NCI-H748 (cell line): ENCODE results near the gene CNTNAP4.

Experiments
- DNase-seq: peaks from one replicate; lab custom pipeline; 2025; ENCODE audit not compliant: unreplicated experiment; lab: John Stamatoyannopoulos, UW

The CNTNAP4 gene

DNA sequence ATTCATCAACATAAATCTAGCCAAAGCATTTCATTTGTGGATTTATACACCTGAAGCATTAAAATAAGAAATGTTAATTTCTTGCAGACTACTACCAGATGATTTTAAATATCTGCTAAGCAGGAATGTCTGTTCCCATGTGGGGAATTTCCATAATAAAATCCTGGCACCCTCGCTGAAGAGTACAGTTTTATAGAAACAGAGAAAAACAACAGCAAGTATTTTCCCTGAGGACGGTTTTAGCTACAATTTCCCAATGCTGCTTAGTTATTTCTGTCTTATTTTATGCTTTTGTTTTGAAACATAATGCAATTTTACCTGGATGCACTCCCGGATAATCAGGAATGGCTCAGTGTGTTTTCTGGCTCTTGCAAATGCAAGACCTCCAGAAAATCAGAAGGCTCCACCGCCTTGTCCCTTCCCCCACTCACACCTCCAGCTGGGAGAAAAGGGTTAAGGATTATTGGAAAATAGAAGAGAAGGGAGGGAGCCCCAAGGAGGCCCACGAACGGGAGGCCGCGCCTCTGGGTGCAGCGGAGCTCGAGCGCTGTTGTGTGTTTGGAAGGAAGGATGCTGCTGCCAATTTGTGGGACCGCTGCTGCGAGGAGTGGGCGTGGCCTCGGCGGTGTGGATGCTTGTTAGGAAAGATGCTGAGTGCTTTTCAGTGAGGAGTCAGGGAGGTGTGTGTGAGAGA lies at the start of gene CNTNAP4:
TSS of gene CNTNAP4 (plus strand) at position 657 of the 694 bp plus-strand sequence. CDS start 262 bp downstream, outside the sequence.
- peak; percentile 73 for DNase-seq

DNA sequence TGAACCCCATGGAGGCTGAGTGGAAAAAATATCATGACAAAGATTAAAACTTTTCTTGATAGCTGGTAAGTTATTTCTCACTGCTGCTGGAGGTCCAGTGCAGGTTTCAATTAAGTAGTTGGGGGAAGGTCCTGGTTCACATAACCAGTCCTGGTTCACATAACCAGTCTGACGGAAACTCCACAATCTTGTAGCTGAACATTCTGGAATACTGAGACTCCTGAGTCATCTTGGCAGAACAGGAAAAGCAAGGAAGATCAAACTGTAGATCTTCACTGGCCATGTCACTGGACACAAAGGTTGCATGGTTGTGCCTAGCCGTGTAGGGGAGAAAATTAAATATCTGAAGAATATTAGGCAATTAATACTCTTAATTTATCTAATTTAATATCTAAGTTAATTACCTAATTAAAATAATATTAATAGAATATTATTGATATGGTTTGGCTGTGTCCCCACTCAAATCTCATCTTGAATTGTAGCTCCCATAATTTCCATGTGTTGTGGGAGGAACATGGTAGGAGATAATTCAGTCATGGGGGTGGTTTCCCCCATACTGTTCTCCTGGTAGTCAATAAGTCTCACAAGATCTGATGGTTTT lies 48.6 kb upstream of the CNTNAP4 start:
- no peak for DNase-seq

DNA sequence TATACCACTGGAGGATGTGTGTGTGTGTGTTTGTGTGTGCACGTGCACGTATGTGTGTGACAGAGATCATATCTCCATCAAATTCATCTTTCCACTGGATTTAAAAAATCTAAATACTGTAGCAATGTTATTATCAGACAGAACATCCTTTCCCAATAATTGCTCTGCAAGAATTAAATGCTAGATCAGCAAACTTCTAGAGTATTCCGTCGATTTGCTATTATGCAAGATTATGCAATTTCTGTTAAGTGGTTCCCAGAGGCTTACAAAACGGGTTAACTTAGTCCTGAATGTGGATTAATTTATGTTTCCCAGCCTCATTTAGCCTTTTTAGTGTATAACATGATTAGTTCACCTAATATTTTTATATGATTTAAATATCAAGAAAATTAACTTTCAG lies 44.5 kb upstream of the CNTNAP4 start:
- no peak for DNase-seq

DNA sequence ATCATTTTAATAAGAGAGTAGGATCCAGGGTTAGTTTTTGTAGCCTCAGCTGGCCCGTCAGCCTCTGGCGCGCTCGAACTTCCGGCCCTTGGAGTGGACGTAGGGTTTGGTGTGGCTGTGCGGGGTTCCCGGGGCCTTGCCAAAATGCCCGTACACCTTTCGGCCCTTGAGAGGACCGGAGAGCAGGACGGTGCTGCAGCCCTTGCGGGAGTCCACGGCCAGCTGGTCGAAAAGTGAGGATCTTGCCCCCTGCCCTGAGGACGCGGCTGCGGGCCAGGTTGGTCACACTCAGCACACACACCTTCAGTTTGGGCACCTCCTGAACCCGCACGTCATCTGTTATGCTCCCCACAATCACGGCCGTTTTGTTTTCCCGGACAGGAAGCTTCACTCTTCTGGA lies 42.2 kb upstream of the CNTNAP4 start:
- no peak for DNase-seq

DNA sequence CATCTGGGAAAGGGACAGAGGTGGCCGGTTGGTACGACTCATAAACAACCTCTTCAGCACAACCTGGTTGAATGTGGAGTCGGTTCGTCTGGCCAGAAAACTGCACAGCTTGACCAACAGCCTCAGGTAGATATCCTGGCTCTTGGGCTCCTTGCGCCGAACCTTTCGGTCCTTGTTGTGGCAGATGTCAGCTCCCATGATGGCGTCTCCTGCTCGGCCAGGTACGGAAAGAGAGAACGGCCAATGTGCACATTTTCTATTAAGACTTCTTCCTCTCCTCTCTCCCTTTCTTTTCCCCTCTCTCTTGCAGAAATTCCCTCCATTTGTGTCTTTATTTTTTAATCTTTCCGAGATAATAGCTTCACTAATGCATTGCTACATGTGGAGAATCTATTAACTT lies 41.8 kb upstream of the CNTNAP4 start:
- no peak for DNase-seq

DNA sequence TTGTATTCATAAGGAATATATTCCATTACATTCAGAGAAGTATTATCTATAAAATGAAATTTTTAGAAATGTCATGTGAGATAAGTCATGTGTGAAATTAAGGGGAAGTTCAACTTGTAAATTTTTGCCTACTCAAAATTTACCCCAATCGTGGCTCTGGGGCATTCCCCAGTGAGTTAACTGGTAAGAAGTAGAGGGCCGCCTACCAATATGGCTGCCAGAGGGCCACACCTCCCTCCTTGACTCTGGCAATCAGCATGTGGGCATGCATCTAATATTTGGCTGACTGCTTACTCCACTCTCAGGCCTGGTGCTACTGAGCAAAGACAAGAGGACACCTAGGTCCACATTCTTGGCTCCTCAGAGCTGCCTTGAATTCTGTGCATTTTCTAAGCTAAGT lies 39.7 kb upstream of the CNTNAP4 start:
- no peak for DNase-seq

DNA sequence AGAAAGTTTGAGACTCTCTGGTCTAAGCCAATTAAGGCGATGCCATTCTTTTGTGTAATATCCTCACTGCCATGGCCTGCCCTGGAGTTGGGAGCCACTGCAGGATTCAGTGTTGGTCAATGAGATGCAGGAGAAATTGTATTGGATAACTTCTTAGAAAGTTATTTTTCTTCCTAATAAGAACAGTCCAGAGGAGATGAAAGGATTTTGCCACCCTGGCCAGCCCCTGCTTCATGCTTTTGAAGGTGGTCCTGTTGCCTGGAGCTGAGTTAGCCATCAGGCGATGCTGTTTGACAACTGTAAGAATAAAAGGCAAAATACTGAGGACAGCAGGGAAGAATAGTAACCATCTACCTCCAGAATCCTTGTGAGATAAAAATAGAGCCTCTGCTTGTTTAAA lies 35.4 kb upstream of the CNTNAP4 start:
- DNase-seq, result no peak

DNA sequence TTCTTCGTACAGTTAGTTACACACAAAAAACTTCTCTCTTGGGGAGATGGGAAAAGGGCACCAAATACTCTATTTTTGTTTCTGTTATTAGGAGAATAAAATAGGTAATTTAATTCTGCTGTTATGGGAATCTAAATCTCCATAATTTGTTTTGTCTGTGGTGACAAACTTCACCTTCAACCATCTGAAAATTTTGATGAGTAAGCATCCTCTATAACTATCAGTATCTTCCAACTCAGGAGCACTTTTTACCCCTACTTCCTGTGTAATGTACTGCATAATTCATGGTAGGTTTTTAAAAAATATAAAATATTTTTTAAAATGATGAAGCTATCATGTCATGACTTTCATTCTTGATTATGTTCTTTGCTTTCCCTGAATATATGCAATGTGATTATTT lies 33.6 kb upstream of the CNTNAP4 start:
- DNase-seq, result no peak

DNA sequence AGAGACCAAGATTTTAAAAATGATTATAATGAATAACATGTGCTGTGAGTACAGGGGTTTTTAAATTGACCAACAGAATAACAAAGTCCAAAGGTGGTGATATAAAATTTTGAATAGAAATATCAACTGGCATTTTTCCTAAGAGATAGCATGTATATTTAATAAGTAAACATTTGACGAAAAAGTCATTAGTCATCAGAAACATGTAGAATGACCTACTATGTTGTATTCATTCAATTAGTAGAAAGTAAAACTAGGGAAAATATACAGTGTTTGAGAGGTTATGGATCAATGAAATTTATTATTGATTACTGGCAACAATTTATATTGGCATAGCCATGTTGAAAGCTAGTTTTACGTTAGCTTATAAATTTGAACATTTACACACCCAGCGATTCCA lies 30.6 kb upstream of the CNTNAP4 start:
- DNase-seq, result no peak

DNA sequence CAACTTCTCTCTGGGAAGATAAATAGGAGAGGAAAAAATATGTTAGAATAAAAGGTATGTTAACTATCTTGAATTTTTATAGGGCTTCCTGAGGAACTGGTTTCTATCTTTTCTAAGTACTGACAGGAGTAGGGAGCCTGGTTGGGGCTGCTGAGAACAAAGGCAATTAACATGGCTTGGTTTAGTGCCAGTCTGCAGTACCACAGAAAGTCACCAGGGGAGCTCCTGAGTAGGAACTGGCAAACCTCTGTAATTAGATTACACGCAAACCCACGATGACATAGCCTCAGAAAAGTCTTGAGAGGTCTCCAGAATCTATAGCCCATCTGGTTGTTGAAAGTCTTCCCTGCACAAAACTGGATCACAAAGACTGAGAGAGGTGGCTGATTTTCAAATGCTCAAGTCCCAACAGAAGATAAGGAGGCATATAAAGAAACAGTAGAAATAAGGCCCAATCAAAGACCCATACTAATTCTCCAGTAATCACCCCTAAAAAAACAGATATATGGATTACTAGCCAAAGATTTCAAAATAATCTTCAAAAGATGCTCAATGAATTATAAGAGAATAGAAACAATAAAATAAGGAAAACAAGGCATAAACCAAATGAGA lies 11.7 kb upstream of the CNTNAP4 start:
- peak; percentile 23 for DNase-seq

DNA sequence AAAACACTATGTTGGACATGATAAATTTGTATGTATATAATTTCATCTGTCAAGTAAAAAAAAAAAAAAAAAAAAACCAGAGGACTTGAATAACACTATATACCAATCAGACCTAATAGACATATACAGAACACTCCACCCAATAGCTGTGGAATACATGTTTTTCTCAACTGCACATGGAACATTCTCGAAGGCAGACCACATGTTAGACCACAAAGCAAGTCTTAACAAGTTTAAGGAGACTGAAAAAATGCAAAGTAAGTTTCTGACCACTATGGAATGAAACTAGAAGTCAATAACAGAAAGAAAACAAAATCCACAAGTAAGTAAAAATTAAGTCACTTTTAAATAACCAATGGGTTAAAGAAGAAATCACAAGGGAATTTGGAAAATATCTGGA lies 8.4 kb upstream of the CNTNAP4 start:
- no peak for DNase-seq

DNA sequence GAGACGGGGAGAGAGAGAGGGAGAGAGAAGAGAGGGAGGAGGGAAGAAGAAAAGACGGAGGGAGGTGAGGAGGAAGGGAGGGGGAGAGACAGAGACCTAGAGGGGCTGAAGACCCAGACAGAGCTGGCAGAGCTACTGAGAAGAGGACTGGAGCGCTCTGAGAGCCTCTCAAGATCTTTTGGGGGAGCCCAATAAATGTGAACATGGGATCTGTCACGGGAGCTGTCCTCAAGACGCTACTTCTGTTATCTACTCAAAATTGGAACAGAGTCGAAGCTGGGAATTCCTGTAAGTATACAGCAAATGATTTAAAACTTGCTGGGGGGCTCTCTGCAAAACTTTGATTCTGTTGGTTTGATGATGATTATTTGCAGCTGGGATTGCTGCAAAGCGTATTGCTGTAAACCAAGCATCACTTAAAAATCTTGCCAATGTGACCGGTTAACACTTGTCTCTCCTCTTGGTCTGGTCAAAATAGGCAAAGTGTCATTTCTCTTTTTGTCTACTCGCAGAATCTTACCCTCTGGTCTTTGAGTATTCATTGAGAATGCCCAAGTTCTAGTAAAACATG lies 344 bp downstream of the CNTNAP4 start:
- no peak for DNase-seq

DNA sequence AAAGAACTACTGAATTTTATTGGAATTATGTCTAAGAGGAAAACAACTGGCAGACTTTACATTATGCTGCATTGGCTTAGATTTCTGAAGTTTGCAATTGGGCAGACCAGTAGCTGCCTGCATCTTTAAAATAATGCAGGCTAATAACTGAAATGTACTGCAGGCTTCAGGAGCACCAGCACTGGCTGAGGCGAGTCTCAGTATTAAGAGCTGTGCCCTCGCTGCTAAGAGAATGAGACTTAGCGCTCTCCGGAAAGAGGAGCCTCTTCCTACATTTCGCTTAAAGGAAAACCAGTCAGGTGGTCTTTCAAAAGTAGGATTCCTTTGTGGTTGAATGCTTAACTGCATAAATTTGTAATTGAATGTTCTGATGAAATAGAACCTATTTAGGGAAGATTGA lies 885 bp downstream of the CNTNAP4 start:
- no peak for DNase-seq

DNA sequence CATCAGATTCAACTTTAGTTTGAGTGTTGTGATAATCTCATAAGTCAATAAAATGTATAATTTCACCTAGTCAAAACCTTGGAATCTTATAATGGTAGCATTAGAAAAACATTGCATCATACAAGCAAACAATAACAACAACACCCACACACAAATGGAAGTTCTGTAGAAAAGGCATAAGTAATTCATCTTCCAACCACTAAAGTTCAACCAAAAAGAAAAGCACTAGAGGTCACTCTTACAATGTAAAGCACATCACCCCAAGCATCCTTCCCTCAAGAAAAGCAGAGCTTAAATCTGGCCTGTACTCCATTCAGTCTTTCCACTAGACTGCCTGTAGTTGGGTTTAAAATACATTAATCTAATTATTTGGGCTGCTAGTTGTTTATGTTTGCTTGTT lies 1.8 kb downstream of the CNTNAP4 start:
- peak; percentile 50 for DNase-seq

DNA sequence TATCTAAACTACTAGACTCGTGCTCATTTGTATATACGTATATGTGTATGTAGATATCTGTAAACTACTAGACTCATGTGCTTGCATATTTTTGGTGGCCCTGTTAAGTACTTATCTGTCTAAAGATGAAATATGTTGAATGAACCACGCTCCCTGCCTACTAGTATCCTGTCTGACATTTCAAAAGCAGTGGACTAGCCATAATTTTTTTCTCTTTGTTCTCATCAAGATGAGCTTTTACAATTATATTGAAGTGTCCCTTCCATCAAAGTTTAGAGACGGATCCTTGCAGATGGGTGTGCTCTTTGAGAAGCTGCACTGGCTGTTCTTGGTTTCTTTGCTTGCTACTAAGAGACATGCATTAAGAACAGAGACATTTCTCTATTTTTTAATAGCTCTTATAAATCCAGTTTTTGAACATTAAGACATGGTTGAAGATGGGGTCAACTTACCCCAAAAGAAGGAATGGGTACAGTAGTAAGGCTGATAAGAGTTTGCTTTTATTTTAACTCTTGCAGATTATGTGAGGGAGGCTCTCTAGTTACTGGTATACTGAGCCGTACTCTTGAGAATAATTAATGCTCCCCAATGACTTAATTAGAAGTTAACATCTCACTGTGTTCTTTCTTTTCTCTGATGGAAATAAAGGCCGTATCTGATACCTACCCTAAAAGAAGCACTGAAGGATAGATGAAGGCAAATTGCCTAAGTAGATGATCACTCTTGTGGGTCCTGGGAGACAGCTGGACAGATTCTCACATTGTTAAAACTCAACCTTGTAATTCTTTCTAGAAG lies 3.4 kb downstream of the CNTNAP4 start:
- DNase-seq, result no peak

DNA sequence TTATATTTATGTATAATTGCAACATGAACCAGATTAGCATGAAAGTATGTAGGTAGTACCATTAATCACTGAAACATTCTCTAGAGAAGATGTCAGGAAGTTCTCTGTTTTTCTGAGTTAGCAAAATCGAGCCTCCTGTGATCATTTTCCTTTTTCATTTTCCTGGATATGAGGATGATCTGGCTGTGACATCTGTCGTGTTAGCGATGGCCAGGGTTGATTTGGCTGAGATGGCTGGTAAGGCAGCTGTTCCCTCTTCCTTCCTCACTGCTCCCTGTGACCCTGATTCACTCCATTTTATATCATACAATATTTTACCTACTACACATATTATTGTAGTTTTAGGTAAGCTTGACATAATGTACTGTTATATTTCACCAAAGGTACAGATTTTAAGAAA lies 10.3 kb downstream of the CNTNAP4 start:
- no peak for DNase-seq

DNA sequence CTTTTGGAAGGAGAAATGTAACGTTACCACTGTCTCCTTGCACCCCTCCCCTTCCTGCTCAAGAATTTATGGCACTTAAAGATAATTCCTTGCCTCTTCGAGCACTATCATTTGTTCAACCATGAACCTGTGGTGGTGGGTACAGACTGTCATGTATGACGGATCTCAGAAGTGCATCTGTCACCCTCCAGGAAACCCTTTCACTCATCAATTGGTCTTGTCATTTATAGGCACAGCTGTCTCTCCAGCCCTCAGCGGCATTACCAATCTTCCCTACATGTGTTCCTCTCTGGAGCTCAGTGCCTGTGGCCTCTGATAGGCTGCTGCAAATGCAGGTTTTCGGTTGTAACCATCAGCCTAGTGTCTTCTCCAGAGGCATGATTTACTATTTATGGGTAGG lies 15.0 kb downstream of the CNTNAP4 start:
- DNase-seq, result no peak

DNA sequence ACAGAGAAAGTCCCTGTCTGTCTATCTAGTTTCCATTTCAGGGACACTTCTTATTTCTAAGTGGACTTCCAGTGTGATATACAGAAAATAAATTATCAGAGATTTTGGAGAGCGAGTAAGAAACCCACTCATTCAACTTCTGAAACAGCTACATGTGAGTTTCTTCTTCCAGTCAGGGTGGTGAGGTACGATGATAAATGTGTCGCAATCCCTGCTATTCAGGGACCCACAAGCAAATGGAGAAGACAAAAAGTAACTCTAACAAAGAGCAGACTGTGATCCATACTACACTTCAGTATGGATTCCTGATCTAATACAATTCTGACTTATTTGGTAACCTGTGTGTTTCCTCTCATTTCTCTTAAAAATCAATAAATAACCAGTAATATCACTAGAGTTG lies 16.8 kb downstream of the CNTNAP4 start:
- DNase-seq, result no peak

DNA sequence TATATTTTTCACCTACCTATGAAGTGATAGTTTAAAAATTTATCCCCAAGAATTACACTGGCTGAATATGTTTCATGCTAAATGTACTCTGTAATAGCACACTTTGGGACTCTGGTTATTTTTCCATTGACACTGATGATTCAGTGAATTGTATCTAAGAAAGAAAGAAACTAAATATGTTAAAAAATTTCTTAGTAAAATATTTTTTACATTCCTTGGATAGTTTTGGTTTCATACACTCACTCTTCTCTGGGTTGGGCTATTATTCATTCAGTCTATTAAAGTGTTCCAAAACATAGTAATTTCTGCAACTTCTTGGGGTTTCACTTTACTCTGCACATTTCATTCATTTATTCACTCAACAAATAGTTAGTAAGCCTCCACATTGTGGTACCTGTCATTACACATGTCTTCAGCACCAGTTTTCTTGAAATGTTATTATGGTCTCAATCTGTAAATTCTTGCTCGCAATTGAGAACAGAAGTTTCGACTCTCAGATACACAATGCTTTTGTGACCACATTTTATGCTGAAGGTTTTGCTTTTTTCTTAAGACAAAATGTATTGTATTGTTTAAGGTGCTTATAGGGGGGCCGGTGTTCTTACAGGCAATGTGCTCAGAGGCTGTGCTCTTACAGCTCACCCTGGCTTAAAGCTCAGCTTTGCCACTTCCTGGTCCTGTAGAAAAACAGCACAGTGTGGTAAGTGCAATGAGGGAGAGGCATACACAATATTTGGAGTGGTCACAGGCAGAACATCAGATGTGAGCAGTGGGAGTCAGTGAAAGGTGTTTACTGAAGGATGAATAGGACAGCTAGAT lies 17.4 kb downstream of the CNTNAP4 start:
- no peak for DNase-seq

DNA sequence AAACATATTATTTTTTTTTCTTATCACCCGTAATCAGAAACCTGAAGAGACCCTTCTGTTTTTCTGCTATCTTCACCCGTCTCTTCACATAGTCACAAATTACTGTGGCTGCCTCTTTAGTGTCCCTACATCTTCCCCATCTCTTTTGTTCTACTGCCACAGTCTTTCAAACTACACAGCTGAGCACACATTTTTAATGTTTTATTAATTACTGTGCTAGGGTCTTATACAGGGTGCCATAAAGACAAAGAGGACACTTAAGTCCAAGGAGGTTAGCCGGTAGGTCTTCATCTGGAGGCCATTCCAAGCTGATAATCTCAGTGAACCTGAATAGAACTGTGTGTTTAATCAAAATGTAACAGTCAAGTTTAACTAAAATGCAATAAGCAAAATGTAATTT lies 20.7 kb downstream of the CNTNAP4 start:
- DNase-seq, result peak; percentile 15
